Adipose tissue (tissue), 3 donors: ENCODE data around the gene CPLX3. TPM values are rescaled to one million over a fixed set of nuclear protein-coding genes. Genes with fewer than 3 reads are reported as not detected.

ENCODE experiments used
- H3K27ac ChIP-seq: one replicate; pipeline ENCODE4 v1.5.1; 2013; ENCODE audit warnings: low read depth, low read length
- WGBS, 3 donors: extraction: QIAGEN DNeasy Blood & Tissue Kit; methylation state at CpG; one replicate each; pipeline ENCODE4 v1.1.7; 2013; 5-methylcytosine and 5-hydroxymethylcytosine counted together
- polyA plus RNA-seq, 3 donors: library from polyadenylated mRNA; stranded (reverse); fragments of 200-250 nt; gene quantifications; one replicate each; pipeline ENCODE4 v1.2.3, GENCODE V29; 2013
- donor health status: healthy with polysubstance abuse.
- donor health status: Bipolar disorder and iron deficiency.
- donor health status: healthy.

CPLX3 gene
- polyA plus RNA-seq, 3 donors, result not detected

GRCh38 chr15:74838137-74838516, 11.7 kb downstream of the CPLX3 start:
- WGBS, 3 donors, result 89 to 93% (median 92%) methylated on average over 10 of the region's 10 CpGs
- no peak overlapping the region for H3K27ac ChIP-seq

GRCh38 chr15:74838746-74839525, 12.5 kb downstream of the CPLX3 start:
- WGBS, 3 donors, result 88 to 90% (median 88%) methylated on average over 11 of the region's 11 CpGs
- H3K27ac ChIP-seq, result no peak overlapping the region

GRCh38 chr15:74839526-74840395, 13.3 kb downstream of the CPLX3 start:
- no peak overlapping the region for H3K27ac ChIP-seq
- 88 to 89% (median 89%) methylated on average over 30 to 31 of the region's 31 CpGs for WGBS, 3 donors

GRCh38 chr15:74840851-74841775, 14.7 kb downstream of the CPLX3 start:
- 85 to 92% (median 91%) methylated on average over 9 of the region's 9 CpGs for WGBS, 3 donors
- H3K27ac ChIP-seq, result no peak overlapping the region

GRCh38 chr15:74841891-74842373, 15.5 kb downstream of the CPLX3 start:
- no peak overlapping the region for H3K27ac ChIP-seq
- 77 to 92% (median 83%) methylated on average over 14 of the region's 14 CpGs for WGBS, 3 donors

- H3K27ac ChIP-seq, result no peak within 1 kb of the TSS
- WGBS, 3 donors, result 0 to 1% (median 0%) methylated on average over 70 to 84 of the region's 84 CpGs
These were observed 16.4 kb downstream of the CPLX3 start, which contains the start of gene ULK3 for GRCh38 chr15:74842581-74843444. Gene ULK3 (minus strand): TSS chr15:74843156. CDS start chr15:74843105, 51 bp downstream.

GRCh38 chr15:74843445-74843828, 17.0 kb downstream of the CPLX3 start:
- WGBS, 3 donors, result 11 to 13% (median 13%) methylated on average over 18 of the region's 18 CpGs
- no peak overlapping the region for H3K27ac ChIP-seq

GRCh38 chr15:74843891-74844299, 17.5 kb downstream of the CPLX3 start:
- WGBS, 3 donors, result 60 to 74% (median 62%) methylated on average over 12 of the region's 12 CpGs
- no peak overlapping the region for H3K27ac ChIP-seq

GRCh38 chr15:74844319-74845207, 18.1 kb downstream of the CPLX3 start:
- no peak overlapping the region for H3K27ac ChIP-seq

GRCh38 chr15:74845208-74845568, 18.8 kb downstream of the CPLX3 start:
- no peak overlapping the region for H3K27ac ChIP-seq

More at GRCh38 chr15:74844319-74845207, 18.1 kb downstream of the CPLX3 start:
- WGBS, 3 donors, result 76 to 81% (median 81%) methylated on average over 12 of the region's 12 CpGs

GRCh38 chr15:74845581-74845980, 19.2 kb downstream of the CPLX3 start:
- whole genome bisulfite sequencing, 3 donors, result 71 to 83% (median 74%) methylated on average over 4 of the region's 4 CpGs
- H3K27ac ChIP-seq, result no peak overlapping the region

More at GRCh38 chr15:74845208-74845568, 18.8 kb downstream of the CPLX3 start:
- WGBS, 3 donors, result 59 to 83% (median 70%) methylated on average over 5 of the region's 5 CpGs

GRCh38 chr15:74847432-74847831, 21.0 kb downstream of the CPLX3 start:
- H3K27ac ChIP-seq, result no peak overlapping the region
- WGBS, 3 donors, result 76 to 90% (median 87%) methylated on average over 3 of the region's 3 CpGs

GRCh38 chr15:74850393-74850792, 24.0 kb downstream of the CPLX3 start:
- no peak overlapping the region for H3K27ac ChIP-seq
- 84 to 97% (median 89%) methylated on average over 4 of the region's 4 CpGs for WGBS, 3 donors

- whole genome bisulfite sequencing, 3 donors, result 86 to 94% (median 93%) methylated on average over 7 of the region's 7 CpGs
- H3K27ac ChIP-seq, result no peak overlapping the region
These were observed 25.5 kb downstream of the CPLX3 start for GRCh38 chr15:74851960-74852359.

GRCh38 chr15:74854453-74855022, 28.1 kb downstream of the CPLX3 start:
- no peak overlapping the region for H3K27ac ChIP-seq
- WGBS, 3 donors, result 88 to 96% (median 89%) methylated on average over 13 of the region's 13 CpGs

GRCh38 chr15:74855857-74856256, 29.4 kb downstream of the CPLX3 start:
- H3K27ac ChIP-seq, result no peak overlapping the region
- WGBS, 3 donors, result 88 to 97% (median 91%) methylated on average over 2 of the region's 2 CpGs
